Right lobe of liver (tissue), 6 donors: ENCODE results near the gene LMBRD2. TPM values are rescaled to one million over a fixed set of nuclear protein-coding genes. Genes with fewer than 3 reads are reported as not detected.

Experiments used
- ATAC-seq, 4 donors: fragments of 200-7000 bp; cut with Tn5 transposase; one replicate each; pipeline ENCODE4 v1.9.1; 2020; ENCODE audit warnings: mild to moderate bottlenecking in 4 of 4, moderate library complexity in 4 of 4
- DNase-seq, 3 donors: peaks; one replicate each; pipeline ENCODE4 v3.0.0-alpha.2; 2020
- H3K27ac ChIP-seq, 3 donors: fragments of 200-600 bp; one replicate each; pipeline ENCODE4 v1.8.0; 2022
- H3K27me3 ChIP-seq, 2 donors: fragments of 200-600 bp; one replicate each; pipeline ENCODE4 v1.8.0; 2022
- H3K36me3 ChIP-seq, 4 donors: fragments of 200-600 bp; sonication (generic) in 1 of 4; one replicate each; pipeline versions ENCODE4 v1.5.1 to v1.8.0; 2017 to 2022; ENCODE audit warnings: control low read depth in 1 of 4
- H3K4me1 ChIP-seq, 4 donors: fragments of 200-600 bp; sonication (generic) in 1 of 4; one replicate each; pipeline versions ENCODE4 v1.5.1 to v1.8.0; 2017 to 2022; ENCODE audit warnings: control low read depth in 1 of 4
- H3K4me3 ChIP-seq, 3 donors: fragments of 200-600 bp; one replicate each; pipeline ENCODE4 v1.8.0; 2022
- H3K9me3 ChIP-seq, 4 donors: fragments of 200-600 bp; sonication (generic) in 1 of 4; one replicate each; pipeline versions ENCODE4 v1.5.1 to v1.8.0; 2017 to 2022; ENCODE audit warnings: control low read depth in 1 of 4
- POLR2A ChIP-seq: fragments of 450-650 bp; IDR thresholded peaks from one replicate; pipeline ENCODE4 v1.6.1; 2017; ENCODE audit warnings: antibody characterized with exemption, mild to moderate bottlenecking
- WGBS: methylation state at CpG from one replicate; pipeline ENCODE4 v1.1.6; 2018; ENCODE audit warnings: low coverage, low lambda C conversion rate; ENCODE audit not compliant: insufficient coverage; ENCODE audit errors: missing lambda C conversion rate; 5-methylcytosine and 5-hydroxymethylcytosine counted together
- intact Hi-C, 2 donors: fragments of 100-400 bp; cut with DNase I; formaldehyde crosslinking; loops; one replicate each; pipeline versions ENCODE4 v1.11.2 to v1.14.1; 2022
- total RNA-seq, 6 experiments: library from RNA; depleted of rRNA in 2 of 6; stranded (reverse); fragments of >200 nt in 2 of 6; fragmentation: NEBNext Ultra II Directional in 3 of 6; extraction: Animal tissue kit (Norgen Biotek cat#: 25700) in 3 of 6; gene quantifications; one replicate each; pipeline versions ENCODE4 v1.1.0 to v1.2.4, GENCODE V29; 2016 to 2023
- TF ChIP-seq, protein P1 (sequence below), 4 donors: fragments of 200-600 bp in 3 of 4; fragments of 450-650 bp in 1 of 4; IDR thresholded peaks; one replicate each; pipeline versions ENCODE4 v1.5.1 to v1.8.0; 2016 to 2022; ENCODE audit warnings: antibody characterized with exemption in 4 of 4, mild to moderate bottlenecking in 2 of 4
- donor health status: DM: no; HTN: yes; CAD: no.
- donor health status: DM: no; HTN: no; CAD: no.
- donor health status: DM: no; HTN: no; CAD: no.
- donor health status: DM: no; HTN: yes; CAD: no.
- donor health status: DM: no; HTN: yes; CAD: no.

The LMBRD2 gene
- total RNA-seq, 6 experiments from 2014 or later: 8.0 to 13.0 (median 10.5) TPM

DNA sequence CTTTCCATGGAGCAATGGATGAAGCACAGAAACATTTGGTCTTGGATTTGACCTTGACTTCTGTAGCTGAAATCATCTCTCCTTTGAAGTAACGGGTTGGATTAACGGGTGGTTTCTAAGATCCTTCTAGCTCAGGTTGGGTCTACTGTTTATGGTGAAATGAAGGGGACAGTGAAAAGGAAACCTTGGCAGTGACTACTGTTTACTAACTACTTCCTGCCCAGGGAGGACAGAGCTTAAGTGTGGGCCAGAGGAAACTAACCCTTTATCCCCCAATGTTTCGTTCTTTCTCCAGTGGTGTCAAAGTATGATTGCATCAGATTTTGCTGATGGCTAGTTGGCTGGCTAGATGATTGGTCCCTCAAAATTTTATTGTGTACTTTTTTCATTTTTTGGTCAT, 22.4 kb upstream of the LMBRD2 start:
- Histone ChIP-seq H3K27ac (peak overlapping the region in 2 of 3 donors; percentile 23 to 47), H3K27me3 (no peaks in the 10 kb centered on the region), H3K4me1 (peaks cover 0 to 58% (median 6%) of the 10 kb centered on the region in 4 donors), H3K9me3 (no peaks in the 10 kb centered on the region), H3K4me3 (peak overlapping the region in 1 of 3 donors; percentile 12), H3K36me3 (peaks cover 0 to 23% (median 0%) of the 10 kb centered on the region in 4 donors)
- intact Hi-C loops: no loop called here
- peak; percentile 71 to 78 (median 74) for ATAC-seq
- TF ChIP-seq POLR2A: no peak
- TF ChIP-seq, protein P1, sequence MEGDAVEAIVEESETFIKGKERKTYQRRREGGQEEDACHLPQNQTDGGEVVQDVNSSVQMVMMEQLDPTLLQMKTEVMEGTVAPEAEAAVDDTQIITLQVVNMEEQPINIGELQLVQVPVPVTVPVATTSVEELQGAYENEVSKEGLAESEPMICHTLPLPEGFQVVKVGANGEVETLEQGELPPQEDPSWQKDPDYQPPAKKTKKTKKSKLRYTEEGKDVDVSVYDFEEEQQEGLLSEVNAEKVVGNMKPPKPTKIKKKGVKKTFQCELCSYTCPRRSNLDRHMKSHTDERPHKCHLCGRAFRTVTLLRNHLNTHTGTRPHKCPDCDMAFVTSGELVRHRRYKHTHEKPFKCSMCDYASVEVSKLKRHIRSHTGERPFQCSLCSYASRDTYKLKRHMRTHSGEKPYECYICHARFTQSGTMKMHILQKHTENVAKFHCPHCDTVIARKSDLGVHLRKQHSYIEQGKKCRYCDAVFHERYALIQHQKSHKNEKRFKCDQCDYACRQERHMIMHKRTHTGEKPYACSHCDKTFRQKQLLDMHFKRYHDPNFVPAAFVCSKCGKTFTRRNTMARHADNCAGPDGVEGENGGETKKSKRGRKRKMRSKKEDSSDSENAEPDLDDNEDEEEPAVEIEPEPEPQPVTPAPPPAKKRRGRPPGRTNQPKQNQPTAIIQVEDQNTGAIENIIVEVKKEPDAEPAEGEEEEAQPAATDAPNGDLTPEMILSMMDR (IDR thresholded peaks at IDR 0.05): no peak
- no peak for DNase-seq
- 19% methylated on average over 3 of the region's 3 CpGs for WGBS

DNA sequence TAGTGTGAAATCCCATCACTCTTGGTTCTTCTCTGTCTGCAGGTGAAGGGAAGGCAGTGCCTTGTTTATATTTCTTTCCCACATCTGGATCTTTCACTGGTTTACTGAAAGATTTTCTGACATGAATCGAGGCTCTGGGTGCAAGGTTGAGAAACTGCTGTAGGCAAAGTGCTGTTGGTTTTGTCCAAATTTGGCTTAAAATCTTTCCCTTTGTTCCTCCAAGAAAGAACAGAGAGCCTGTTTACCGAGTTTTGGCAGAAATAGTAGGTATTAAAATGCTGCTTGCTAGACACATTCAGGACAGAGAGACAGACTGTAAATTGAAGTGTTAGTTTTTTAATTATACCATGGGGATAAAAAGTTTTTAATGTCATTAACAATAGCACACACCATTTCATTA, 21.7 kb upstream of the LMBRD2 start:
- Histone ChIP-seq H3K27ac (peak overlapping the region in 1 of 3 donors; percentile 47), H3K9me3 (no peaks in the 10 kb centered on the region), H3K36me3 (peaks cover 0 to 29% (median under 1%) of the 10 kb centered on the region in 4 donors), H3K27me3 (no peaks in the 10 kb centered on the region), H3K4me3 (no peak overlapping the region), H3K4me1 (peaks cover 0 to 52% (median 2%) of the 10 kb centered on the region in 4 donors)
- DNase-seq (no peak), ATAC-seq (no peak)
- intact Hi-C loops: no loop called here
- WGBS: 42% methylated on average over 2 of the region's 2 CpGs
- TF ChIP-seq, protein P1 (IDR thresholded peaks at IDR 0.05): no peak
- TF ChIP-seq POLR2A: no peak

DNA sequence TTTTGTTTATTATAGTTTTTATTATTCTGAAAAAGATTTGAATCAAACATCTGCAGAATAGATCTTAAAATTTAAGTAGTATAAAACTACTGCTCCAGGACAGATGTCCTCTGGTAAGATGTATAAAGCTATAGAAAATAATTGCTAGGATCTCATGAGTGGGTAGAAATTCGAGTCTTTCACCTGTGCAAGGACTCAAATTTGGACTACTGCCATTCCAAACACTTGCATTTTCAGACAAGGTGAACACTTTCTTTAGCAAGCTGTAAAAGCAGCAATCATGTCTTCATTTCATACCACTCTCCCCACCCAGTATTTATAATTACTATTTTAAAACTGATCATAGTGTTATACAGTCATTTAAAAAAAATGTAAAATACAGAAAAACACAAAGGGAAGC, 20.9 kb upstream of the LMBRD2 start:
- no peak for DNase-seq
- Histone ChIP-seq H3K4me1 (peaks cover 0 to 44% (median 2%) of the 10 kb centered on the region in 4 donors), H3K27me3 (no peaks in the 10 kb centered on the region), H3K36me3 (peaks cover 0 to 36% (median 4%) of the 10 kb centered on the region in 4 donors), H3K27ac (no peak overlapping the region), H3K9me3 (no peaks in the 10 kb centered on the region), H3K4me3 (no peak overlapping the region)
- TF ChIP-seq POLR2A: no peak
- TF ChIP-seq, protein P1 (IDR thresholded peaks at IDR 0.05): no peak
- 53% methylated on average over 1 of the region's 1 CpG for WGBS
- no peak for ATAC-seq
- intact Hi-C loops: no loop called here

DNA sequence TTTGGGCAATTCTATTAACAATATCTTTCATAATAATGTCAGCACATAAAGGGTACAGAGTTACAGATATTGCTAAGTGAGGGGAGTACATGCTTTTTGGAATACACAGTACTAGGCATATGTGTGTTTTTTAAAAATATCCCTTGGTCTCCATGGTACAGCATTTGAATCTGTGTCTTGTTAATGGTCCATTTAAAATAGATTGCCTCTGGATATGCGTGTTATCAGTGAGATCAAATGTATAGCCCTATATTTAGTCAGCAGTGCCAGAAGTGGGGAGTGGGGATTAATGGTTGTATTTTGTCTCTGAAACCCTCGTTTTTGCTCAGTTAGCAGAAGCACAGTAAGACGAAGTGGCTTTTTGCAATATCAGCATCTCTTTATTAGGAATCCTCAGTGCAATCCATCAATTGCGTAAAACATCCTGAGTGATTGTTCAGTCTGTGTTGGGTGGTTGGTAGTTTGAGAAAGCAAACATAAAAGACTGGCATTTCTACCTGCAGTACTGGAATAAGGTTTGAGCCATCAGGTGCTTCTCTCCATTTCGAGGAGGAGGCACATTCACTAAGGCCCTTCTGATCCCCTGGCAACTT, 19.2 kb upstream of the LMBRD2 start:
- Histone ChIP-seq H3K9me3 (no peaks in the 10 kb centered on the region), H3K27ac (no peak overlapping the region), H3K36me3 (peaks cover 0 to 44% (median 6%) of the 10 kb centered on the region in 4 donors), H3K4me3 (no peak overlapping the region), H3K27me3 (no peaks in the 10 kb centered on the region), H3K4me1 (peaks cover 0 to 37% (median 2%) of the 10 kb centered on the region in 4 donors)
- TF ChIP-seq, protein P1 (IDR thresholded peaks at IDR 0.05): no peak
- TF ChIP-seq POLR2A: no peak
- DNase-seq (no peak), ATAC-seq (peak; percentile 54 to 79 (median 56))
- WGBS: 33% methylated on average over 5 of the region's 5 CpGs
- intact Hi-C loops: no loop called here
